GM21381 (cell line): ENCODE results near the gene RAB3IL1.
"Not testable (repeated sequence)": the region's sequence is repeated elsewhere in the genome, so short reads cannot be mapped to it uniquely, and the experiment has no call there.

ENCODE experiments used
- ATAC-seq: cut with Tn5 transposase; IDR thresholded peaks from one replicate; pipeline ENCODE4 v1.9.1; 2021; ENCODE audit warnings: mild to moderate bottlenecking, moderate library complexity; ENCODE audit not compliant: unreplicated experiment

RAB3IL1 gene, protein sequence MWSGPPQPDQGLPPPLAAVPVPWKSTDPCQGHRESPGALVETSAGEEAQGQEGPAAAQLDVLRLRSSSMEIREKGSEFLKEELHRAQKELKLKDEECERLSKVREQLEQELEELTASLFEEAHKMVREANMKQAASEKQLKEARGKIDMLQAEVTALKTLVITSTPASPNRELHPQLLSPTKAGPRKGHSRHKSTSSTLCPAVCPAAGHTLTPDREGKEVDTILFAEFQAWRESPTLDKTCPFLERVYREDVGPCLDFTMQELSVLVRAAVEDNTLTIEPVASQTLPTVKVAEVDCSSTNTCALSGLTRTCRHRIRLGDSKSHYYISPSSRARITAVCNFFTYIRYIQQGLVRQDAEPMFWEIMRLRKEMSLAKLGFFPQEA

DNA sequence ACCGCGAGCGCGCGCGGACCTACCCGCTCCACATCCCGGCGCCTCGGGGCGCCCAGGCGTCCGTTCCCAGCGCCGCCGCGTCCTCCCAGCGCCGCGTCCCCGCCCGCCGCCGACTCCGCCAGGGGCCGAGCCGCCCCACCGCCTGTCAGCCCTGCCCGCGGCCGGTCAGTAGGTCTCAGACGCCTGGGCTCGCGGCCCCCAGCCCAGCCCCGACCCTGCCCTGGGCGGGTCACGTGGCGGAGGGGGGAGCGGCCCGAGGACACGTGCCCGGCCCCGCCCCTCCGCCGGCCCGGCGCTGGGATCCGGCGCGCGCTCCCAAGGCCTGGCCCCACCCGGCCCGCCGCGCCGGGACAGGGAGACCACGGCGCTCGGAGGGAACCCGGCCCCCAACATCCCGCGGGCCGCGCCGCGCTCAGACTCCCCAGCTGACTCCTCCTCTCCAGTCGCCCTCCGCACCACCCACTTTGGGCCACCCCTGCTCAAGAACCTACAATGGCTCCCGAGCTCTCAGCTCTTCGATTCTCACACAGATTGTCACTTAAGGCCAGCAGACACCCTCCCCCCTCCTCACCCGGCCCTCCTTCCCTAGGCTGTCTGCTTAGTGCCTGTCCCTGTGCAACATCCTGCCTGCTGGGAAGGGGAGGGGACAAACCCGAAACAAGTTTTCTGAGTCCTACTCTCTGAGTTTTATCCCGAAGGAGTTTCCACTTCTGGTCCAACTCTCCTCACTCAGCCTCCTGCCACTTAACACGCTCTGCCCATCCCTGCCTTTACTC lies at the start of gene RAB3IL1:
TSS of gene RAB3IL1 (minus strand) at position 233 of the 776 bp plus-strand sequence. CDS start at position 34, 199 bp downstream.
- no peak for ATAC-seq

DNA sequence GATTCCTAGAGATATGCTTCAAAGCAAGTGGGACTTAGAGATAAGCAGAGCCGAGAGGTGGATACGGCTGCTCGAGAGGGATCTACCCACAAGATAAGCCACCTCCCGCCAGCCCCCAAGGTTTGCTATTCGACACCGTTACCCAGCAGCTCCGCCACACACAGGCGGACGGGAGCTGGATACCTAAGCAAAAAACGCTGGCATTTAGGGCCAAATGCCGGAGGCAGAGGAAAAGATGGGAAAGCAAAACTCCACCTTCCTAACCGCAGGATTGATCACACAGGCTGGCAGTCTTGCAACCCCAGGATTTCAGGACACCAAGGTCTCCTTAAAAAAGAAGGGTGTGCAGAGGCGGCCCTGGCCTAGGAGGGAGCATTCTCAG lies 49.4 kb upstream of the RAB3IL1 start:
- ATAC-seq: no peak

DNA sequence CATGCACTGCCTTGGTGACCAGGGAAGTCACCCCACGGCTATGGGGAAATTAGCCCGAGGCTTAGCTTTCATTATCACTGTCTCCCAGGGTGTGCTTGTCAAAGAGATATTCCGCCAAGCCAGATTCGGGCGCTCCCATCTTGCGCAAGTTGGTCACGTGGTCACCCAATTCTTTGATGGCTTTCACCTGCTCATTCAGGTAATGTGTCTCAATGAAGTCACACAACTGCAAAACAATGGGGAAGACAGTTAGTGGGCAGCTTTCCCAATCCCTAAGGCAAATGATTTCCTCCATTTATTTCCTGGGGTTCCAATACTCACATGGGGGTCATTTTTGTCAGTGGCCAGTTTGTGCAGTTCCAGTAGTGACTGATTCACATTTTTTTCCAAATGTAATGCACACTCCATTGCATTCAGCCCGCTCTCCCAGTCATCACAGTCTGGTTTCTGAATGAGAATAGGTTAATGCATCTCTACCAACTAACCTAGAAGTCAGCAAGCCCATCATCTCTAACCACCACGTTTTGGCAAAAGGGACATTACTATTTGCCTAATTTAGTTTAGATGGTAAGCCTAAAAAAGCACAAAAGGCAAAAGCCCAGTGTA lies 47.4 kb upstream of the RAB3IL1 start:
- ATAC-seq: not testable (repeated sequence)

DNA sequence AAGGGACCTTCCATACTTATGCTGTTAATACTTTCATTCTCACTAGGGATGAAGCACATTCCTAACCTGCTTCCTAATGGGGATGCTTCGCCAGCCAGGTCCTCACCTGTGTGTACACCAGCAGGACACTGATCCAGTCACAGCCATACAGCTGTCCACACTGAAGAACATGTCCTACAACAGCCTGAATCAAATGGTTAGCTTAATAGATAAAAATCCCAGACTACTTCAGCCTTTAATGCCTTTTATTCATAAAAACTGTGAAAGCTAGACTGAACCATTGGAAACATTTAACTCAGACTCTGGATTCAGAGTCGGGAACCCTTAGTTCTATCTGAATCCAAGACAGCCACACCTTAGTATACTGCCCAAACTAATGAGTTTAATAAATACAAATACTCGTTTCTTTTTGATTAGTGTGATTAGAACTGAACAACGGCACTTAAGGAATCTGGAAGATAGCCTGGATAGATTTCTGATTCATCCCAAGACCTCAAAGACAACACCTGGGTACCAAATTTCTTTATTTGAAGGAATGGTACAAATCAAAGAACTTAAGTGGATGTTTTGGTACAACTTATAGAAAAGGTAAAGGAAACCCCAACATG lies 46.8 kb upstream of the RAB3IL1 start:
- no peak for ATAC-seq

DNA sequence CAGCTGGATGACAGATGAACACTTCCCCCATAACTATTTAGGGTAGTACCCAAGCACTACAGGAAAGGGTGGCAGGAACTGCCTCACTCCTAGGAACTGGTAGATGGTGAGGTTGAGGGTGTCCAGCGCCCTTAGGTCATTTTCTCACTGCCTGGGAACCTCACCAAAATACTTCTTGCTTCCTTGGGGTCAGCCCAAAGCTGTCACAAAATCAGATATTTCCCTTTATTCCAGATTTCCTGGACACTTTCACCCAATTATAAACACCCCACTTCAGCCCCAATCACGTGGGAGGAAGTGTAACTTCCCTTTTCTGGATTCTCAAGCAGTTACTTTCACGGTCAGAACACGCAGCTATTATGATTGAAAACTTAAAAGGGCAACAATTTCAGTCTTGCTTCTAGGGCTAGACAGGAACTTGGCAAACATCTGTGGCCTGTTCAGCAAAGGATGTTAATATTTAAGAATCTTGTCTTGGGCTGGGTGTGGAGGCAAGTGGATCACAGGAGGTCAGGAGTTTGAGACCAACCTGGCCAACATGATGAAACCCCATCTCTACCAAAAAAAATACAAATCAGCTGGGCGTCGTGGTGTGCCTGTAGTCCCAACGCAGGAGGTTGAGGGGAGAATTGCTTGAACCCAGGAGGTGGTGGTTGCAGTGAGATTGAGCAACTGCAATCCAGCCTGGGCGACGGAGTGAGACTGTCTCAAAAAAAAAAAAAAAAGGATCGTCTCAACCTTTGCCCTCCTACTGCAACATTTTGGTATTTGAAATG lies 46.1 kb upstream of the RAB3IL1 start:
- no peak for ATAC-seq

DNA sequence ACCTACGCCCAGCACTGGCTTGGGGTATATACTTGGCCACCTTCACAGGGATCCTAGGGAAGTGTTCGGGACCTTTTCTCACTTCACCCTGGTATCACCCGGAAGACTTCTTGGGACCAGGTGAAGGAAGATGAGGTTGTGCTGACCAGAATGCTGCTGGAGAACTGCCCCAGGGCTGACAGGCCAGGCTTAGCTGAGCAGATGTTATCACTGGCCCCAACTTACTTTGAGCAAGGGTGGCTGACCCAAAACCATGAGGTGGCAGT lies 45.6 kb upstream of the RAB3IL1 start:
- ATAC-seq: no peak

DNA sequence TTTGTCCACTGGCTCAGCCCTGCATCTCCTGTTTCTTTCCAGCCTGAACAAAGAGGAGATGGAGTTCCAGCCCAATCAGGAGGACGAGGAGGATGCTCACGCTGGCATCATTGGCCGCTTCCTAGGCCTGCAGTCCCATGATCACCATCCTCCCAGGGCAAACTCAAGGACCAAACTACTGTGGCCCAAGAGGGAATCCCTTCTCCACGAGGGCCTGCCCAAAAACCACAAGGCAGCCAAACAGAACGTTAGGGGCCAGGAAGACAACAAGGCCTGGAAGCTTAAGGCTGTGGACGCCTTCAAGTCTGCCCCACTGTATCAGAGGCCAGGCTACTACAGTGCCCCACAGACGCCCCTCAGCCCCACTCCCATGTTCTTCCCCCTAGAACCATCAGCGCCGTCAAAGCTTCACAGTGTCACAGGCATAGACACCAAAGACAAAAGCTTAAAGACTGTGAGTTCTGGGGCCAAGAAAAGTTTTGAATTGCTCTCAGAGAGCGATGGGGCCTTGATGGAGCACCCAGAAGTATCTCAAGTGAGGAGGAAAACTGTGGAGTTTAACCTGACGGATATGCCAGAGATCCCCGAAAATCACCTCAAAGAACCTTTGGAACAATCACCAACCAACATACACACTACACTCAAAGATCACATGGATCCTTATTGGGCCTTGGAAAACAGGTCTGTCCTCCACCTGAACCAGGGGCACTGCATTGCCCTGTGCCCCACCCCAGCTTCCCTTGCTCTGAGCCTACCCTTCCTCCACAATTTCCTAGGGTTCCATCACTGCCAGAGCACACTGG lies 45.0 kb upstream of the RAB3IL1 start:
- ATAC-seq: no peak

DNA sequence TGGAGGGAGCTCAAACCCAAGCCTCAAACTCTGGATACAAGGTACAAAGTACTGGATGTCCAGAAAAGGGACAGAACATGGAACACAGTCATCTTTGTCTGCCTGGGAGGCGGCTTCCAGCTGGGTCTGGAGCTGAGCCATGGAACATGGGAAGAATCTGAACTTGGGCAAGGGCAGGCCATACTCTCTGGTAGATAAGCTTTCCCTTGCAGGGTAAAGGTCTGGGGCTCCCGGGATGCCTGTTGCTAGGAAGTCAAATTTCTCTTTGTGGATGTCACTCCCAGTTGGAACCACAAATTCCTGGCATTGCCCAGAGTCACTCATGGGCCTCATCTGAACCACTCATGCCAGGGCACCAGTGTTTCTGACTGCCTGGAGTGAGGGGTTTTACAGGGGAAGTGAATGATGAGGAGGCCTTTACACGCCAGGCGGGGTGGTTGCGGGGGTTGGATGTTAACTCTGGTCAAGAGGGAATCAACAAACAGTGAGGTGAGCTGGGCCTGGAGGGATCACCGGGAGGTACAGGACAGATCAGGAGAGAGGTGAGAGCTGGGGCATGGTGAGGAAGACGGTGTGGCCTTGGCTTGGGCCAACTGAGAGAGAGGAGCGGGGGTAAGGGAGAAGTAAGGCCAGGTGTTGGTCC lies 44.3 kb upstream of the RAB3IL1 start:
- ATAC-seq: no peak

DNA sequence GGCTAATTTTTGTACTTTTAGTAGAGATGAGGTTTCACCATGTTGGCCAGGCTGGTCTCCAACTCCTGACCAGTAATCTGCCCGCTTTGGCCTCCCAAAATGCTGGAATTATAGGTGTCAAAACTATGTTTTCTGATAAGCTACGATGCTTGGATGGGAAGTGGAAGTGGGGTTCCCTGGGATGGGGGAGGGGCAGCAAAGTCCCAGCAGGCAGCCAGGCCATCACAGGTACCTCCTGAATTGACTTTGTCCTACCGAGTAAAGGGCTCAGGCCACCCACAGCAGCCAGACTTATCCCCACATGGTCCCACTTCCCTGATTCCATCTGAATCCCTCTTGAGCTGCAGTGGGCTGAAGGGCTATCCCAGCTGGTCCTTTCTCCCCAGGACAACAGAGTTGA lies 43.2 kb upstream of the RAB3IL1 start:
- no peak for ATAC-seq

DNA sequence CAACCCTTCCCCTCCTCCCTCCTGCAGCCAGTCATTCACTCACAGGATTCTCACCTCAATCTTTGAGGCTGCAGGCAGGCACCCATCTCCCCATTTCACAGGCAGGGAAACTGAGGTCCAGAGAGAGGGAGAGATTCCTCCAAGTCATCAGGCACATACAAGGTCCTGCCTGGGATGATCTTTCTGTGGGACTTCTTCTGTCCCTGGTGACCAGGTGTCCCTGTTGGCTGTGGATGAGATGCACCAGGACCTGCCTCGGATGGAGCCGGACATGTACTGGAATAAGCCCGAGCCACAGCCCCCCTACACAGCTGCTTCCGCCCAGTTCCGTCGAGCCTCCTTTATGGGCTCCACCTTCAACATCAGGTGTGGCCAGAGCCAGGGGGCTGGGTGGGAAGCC lies 42.3 kb upstream of the RAB3IL1 start:
- no peak for ATAC-seq

DNA sequence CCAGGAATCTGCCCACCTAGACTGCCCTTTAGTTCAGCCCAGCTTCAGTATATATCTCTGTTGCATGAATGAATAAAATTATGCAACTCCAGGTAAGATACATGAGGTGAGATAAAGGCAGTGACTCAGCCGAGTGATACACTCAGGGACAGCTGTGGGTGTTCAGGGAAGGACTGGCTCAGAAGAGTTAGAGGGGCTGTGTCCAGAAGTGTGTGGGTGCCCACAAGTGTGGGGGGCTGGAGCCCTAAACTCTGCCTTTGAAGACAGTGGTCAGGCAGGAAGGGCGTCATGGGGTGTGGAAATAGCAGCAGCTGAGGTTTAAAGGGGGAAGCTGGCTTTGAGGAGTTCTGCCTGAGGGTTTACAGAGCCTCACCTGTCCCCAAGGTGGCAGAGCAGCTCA lies 41.7 kb upstream of the RAB3IL1 start:
- ATAC-seq: no peak

DNA sequence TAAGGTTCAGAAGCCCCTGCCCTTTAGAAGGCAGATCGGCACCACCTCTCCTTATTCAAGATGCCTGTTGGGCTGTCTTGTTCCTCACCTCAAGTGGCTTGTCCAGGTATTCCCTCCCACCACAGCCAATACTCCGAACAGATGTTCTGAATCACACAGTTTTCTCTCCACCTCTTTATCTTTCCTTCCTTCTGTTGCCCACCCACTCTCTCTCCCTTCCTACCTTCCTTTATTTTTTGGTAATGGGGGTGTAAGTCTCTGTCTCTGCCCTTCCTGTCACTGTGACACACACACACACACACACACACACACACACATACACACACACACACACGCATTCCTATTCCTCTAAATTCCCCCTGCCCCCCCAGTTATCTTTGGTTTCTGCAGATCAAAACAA lies 41.2 kb upstream of the RAB3IL1 start:
- no peak for ATAC-seq

DNA sequence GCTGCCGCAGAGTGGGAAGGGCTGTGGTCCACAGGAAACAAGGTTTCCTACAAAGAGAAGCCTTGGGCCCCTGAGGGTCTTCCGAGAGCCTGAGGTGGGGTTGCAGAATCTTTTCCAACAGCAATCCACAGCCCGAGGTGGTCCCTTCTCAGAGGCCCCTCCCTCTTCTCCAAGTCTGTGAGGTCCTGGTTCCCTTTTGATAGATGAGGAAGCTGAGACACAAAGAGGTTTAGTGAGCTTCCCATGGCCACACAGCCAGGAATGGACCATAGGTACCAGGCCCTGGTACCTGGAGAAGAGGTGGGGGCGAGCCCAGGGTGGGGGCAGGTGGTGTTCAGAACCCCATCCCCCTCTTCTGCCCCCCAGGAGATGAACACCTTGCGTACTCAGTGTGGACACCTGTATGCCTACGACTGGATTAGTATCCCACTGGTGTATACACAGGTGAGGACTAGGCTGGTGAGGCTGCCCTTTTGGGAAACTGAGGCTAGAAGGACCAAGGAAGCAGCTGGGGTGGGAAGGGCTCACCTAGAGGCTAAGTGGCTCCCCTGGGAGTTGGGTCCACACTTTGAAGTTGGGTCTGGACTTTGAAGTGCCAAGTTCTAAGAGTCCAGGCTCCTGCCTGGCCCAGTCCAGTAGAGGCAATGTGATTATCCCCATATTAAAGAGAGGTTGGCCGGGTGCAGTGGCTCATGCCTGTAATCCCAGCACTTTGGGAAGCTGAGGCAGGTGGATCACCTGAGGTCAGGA lies 39.8 kb upstream of the RAB3IL1 start:
- no peak for ATAC-seq

DNA sequence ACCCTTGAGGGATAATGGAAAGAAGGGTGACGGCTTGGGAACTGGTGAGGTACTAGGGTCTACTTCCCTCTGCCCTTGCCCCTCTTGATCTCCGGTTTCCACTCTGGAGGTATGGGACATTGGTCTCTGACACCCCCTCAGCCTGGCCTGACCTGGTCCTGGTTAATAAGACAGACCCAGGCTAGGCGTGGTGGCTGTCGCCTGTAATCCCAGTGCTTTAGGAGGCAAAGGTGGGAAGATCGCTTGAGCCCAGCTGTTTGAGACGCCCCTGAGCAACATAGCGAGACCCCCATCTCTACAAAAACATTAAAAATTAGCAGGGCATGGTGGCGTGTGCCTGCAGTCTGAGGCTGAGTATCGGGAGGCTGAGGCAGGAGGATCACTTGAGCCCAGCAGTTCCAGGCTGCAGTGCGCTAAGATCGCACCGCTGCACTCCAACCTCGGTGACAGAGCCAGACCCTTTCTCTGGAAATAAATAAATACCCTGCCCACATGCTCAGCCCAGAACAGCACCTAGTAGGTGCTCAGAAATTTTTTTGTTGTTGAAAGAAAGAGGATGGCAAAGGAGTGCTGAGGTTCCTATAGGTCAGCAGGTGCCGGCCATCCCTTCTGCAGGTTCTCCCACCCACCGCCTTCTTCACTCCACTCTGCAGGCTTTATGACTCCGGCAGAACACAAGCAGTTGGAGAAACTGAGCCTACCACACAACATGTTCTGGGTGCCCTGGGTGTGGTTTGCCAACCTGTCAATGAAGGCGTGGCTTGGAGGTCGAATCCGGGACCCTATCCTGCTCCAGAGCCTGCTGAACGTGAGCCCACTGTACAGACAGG lies 39.0 kb upstream of the RAB3IL1 start:
- ATAC-seq: no peak

DNA sequence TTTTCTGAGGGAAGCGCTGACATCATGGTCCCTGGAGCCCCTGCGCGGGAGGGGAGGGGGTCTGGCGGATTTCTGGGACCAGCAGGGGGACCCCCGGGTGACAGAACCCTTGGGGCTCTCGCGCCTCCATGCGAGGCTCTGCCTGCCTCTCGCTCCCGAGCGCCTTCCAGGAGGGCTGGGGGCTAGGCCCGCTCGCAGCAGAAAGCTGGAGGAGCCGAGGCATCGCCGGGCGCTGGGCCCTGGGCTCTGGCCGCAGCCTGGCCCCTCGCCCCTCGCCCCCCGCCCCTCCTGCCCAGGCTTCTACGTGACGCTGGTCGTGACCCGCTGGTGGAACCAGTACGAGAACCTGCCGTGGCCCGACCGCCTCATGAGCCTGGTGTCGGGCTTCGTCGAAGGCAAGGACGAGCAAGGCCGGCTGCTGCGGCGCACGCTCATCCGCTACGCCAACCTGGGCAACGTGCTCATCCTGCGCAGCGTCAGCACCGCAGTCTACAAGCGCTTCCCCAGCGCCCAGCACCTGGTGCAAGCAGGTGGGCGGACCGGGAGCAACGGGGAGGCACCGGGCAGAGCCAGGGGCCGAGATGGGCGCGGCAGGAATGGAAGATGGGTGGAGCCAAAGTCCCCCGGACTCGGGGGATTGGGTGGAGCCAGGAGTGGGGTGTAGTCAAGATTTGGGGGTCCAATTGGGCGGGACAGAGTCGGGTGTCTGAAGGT lies 38.2 kb upstream of the RAB3IL1 start:
- ATAC-seq: no peak

DNA sequence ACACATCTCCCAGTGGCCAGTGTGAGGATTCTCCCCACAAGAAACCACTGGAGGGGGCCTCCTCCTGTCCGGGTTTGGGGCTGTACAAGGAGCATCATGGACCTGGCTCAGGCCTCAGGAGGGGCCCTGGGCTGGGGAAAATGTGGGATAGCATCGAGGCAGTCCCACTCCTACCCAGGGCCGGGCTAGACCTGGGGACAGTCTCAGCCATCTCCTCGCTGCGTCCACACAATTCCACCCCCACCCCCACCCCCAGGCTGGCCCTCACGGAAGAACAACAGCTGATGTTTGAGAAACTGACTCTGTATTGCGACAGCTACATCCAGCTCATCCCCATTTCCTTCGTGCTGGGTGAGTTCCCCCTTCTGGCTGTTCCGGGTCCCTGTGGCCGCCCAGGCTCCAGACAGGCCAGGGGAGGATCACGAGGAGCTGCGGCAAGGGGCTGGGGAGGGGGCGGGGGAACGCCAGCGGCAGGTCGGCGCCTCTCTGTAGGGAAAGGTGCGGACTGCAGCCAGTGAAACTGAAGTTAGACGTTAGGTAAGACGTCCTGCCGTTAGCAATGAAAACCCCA lies 37.6 kb upstream of the RAB3IL1 start:
- no peak for ATAC-seq
